Erythroblast (primary cell): ENCODE results near the gene EPB41L4B.

Experiments
- GATA1 ChIP-seq: IDR thresholded peaks from 2 replicates; pipeline ENCODE4 v1.6.1; 2011; ENCODE audit warnings: low read depth, mild to moderate bottlenecking, control low read depth, low read length, moderate library complexity
- POLR2A ChIP-seq: IDR thresholded peaks from 2 replicates; pipeline ENCODE4 v1.6.1; 2011; ENCODE audit warnings: mild to moderate bottlenecking, low read length

DNA sequence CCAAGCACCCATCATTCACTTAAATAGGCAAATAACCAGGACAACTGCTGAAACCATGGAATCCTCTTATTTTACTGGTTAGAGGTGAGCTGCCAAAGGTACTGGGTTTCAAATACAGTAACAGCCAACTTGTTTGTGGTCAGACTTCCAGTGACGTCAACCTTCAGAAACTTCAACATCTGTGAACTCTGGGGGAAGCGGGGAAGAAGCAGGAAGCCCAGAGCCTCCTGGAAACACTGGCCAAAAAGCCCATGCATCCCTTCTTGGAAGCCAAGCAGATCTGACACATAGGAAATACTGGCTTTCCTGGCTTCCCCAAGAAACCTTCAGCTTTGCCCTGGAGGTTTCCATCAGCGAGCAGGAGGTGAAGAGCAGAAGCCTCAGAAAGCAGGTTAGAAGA is 148.9 kb downstream of the EPB41L4B start:
- no peak for TF ChIP-seq POLR2A
- TF ChIP-seq GATA1 = no peak
